ENCODE data around the gene SLITRK1. TPM values are rescaled to one million over a fixed set of nuclear protein-coding genes. Genes with fewer than 3 reads are reported as not detected.

The SLITRK1 gene, protein sequence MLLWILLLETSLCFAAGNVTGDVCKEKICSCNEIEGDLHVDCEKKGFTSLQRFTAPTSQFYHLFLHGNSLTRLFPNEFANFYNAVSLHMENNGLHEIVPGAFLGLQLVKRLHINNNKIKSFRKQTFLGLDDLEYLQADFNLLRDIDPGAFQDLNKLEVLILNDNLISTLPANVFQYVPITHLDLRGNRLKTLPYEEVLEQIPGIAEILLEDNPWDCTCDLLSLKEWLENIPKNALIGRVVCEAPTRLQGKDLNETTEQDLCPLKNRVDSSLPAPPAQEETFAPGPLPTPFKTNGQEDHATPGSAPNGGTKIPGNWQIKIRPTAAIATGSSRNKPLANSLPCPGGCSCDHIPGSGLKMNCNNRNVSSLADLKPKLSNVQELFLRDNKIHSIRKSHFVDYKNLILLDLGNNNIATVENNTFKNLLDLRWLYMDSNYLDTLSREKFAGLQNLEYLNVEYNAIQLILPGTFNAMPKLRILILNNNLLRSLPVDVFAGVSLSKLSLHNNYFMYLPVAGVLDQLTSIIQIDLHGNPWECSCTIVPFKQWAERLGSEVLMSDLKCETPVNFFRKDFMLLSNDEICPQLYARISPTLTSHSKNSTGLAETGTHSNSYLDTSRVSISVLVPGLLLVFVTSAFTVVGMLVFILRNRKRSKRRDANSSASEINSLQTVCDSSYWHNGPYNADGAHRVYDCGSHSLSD
- not detected for total RNA-seq

DNA sequence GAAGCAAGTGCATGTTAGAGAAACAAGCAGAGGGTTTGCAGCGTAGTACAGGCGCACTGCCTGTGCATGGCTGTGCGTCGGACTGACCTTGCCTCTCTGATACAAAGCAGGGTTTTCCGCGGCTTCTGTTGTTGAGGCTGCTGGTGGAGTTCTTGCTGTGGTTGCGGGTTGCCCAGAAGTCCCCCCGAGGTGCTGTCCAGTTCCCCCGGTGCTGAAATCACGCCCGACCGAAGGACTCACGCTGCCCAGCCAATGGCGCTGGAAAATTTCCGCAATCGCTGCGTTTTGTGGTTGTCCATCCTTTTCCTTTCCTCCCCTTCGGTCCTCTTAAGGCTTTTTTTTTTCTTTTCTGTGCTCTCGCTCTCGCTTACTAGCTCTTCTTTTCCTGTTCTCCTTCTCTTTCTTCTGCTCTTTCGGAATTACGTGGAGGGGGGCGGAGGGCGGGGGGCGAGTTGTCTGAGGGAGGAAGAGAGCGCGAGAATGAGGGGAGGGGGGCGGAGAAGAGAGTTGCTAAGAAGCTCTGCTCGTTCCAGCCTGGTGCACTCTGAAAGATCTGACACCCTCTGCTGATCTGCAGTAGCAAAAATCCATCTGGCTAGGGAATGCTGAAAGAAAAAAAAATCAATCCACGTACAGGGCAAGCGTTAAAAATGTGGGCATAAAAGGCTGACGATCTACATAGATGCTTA, at the start of gene SLITRK1:
SLITRK1 (minus strand) TSS at position 558 of the 689 bp plus-strand sequence. CDS start 967 bp downstream, outside the sequence.
- no peak for TF ChIP-seq POLR2A (IDR thresholded peaks at IDR 0.05)
- TF ChIP-seq, protein P1, sequence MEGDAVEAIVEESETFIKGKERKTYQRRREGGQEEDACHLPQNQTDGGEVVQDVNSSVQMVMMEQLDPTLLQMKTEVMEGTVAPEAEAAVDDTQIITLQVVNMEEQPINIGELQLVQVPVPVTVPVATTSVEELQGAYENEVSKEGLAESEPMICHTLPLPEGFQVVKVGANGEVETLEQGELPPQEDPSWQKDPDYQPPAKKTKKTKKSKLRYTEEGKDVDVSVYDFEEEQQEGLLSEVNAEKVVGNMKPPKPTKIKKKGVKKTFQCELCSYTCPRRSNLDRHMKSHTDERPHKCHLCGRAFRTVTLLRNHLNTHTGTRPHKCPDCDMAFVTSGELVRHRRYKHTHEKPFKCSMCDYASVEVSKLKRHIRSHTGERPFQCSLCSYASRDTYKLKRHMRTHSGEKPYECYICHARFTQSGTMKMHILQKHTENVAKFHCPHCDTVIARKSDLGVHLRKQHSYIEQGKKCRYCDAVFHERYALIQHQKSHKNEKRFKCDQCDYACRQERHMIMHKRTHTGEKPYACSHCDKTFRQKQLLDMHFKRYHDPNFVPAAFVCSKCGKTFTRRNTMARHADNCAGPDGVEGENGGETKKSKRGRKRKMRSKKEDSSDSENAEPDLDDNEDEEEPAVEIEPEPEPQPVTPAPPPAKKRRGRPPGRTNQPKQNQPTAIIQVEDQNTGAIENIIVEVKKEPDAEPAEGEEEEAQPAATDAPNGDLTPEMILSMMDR (IDR thresholded peaks at IDR 0.05), result no peak
- 2 to 3% methylated on average over 32 of the region's 32 CpGs for WGBS, 2 donors
- H3K4me3 ChIP-seq (ENCODE audit: low read depth, poor library complexity, severe bottlenecking), result no peak within 1 kb of the TSS
- DNase-seq (ENCODE audit: low spot score in 2 of 2), result peak in 1 of 2 donors; percentile 82
- intact Hi-C loops (cut with DNase I; ENCODE audit: low total_unique reads), result no loop called here

DNA sequence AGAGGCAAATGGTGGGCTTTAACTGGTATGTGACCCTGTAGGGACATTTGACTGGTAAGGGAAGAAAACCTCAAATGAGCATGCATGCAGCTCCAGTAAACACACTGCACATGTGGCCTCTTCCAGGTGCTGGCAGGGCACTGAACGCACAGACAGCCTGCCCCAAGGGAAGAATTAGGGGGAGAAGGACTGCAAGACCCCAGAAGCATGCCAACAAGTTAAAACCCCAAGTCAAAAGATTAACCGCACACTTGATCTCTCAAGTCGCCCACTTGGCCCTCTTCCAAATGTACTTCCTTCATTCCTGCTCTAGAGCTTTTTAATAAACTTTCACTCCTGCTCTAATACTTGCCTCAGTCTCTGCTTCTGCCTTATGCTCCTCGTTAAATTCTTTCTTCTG, 46.9 kb upstream of the SLITRK1 start:
- no peak overlapping the region for H3K4me3 ChIP-seq (ENCODE audit: low read depth, poor library complexity, severe bottlenecking)
- 30 to 32% methylated on average over 4 of the region's 4 CpGs for WGBS, 2 donors
- no peak for TF ChIP-seq POLR2A (IDR thresholded peaks at IDR 0.05)
- TF ChIP-seq, protein P1 (IDR thresholded peaks at IDR 0.05), result no peak
- no peak for DNase-seq (ENCODE audit: low spot score in 2 of 2)
- intact Hi-C loops (cut with DNase I; ENCODE audit: low total_unique reads), result no loop called here

DNA sequence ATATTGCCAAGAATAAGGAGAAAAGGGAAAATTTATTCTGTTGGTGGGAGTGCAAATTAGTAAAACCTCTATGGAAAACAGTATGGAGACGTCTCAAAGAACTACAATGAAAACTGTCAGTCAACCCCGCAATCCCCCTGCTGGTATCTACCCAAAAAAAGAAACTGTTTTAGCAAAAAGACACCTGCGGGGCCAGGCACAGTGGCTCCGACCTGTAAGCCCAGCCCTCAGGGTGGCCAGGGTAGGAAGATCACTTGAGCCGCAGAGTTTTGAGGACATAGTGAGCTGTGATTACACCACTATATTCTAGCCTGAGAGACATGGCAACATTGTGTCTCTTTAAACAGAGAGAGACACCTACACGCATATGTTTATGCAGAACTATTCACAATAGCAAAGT, 37.5 kb upstream of the SLITRK1 start:
- intact Hi-C loops (cut with DNase I; ENCODE audit: low total_unique reads), result no loop called here
- WGBS, 2 donors, result 77 to 82% methylated on average over 6 of the region's 6 CpGs
- TF ChIP-seq, protein P1 (IDR thresholded peaks at IDR 0.05), result no peak
- TF ChIP-seq POLR2A (IDR thresholded peaks at IDR 0.05), result no peak
- no peak overlapping the region for H3K4me3 ChIP-seq (ENCODE audit: low read depth, poor library complexity, severe bottlenecking)
- no peak for DNase-seq (ENCODE audit: low spot score in 2 of 2)

DNA sequence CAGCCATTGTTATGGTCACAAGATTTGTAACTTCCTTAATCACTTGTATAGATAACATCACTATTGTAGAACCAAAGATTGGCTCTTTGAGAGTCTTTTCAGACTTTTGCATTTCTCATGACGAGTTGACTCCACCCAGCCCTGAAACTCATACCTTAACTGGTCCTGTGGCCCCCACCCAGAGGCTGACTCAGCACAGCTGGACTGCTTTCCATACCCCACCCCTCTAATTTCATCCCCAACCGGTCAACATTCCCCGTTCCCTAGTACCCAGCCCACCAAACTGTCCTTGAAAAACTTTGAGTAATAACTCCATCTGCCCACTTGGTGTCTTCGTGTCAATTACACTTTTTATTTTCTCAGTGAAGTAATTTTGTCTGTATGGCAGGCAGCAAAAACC, 32.1 kb upstream of the SLITRK1 start:
- no peak for TF ChIP-seq POLR2A (IDR thresholded peaks at IDR 0.05)
- TF ChIP-seq, protein P1 (IDR thresholded peaks at IDR 0.05), result no peak
- H3K4me3 ChIP-seq (ENCODE audit: low read depth, poor library complexity, severe bottlenecking), result no peak overlapping the region
- DNase-seq (ENCODE audit: low spot score in 2 of 2), result no peak
- WGBS, 2 donors, result 49 to 58% methylated on average over 4 of the region's 4 CpGs
- intact Hi-C loops (cut with DNase I; ENCODE audit: low total_unique reads), result no loop called here

DNA sequence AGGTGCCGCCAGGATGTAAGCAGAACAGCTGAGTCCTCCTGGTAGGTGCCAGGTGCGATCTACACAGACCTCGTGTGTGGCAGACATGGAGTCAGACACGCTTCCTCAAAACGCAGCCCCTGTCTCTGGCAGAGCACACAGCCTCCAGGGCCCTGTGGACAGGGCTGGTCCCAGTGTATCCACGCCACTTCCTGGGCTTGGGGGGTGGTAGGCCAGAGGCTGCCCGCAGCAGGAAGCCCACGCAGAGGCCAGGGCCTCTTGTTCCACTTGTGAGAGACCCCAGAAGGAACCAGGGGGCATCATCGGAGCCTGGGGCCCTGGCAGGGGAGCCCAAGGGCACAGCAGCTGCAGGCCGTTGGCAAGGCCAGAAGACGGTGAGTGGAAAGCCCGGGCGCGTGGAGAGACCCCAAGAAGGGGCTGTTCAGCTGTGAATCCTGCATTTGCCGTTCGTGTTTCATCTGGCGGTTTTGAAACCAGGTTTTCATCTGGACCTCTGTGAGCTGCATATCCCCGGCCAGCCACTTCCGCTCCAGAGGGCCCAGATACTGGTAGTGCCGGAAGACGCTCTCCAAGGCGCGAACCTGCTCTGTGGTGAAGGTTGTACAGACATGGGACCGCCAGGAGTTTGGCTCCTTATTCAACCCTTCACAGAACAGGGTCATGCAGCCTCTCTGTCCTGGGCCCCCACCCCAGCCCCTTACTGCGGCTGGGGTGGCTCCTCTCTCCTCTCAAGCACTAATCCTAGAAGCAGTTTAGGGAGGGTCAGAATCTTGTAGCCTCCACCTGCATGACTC, 25.1 kb upstream of the SLITRK1 start:
- WGBS, 2 donors, result 93 to 94% methylated on average over 25 of the region's 25 CpGs
- intact Hi-C loops (cut with DNase I; ENCODE audit: low total_unique reads), result no loop called here
- DNase-seq (ENCODE audit: low spot score in 2 of 2), result no peak
- TF ChIP-seq POLR2A (IDR thresholded peaks at IDR 0.05), result no peak
- TF ChIP-seq, protein P1 (IDR thresholded peaks at IDR 0.05), result no peak
- H3K4me3 ChIP-seq (ENCODE audit: low read depth, poor library complexity, severe bottlenecking), result no peak overlapping the region
